A549 (cell line): ENCODE results near the gene MRPS22. TPM values are rescaled to one million over a fixed set of nuclear protein-coding genes. Genes with fewer than 3 reads are reported as not detected.

Experiments
- ATAC-seq, 2 experiments: fragments of 200-7000 bp in 1 of 2; fragments of >200 bp in 1 of 2; cut with Nextera tagmentation in 1 of 2; cut with Tn5 transposase in 1 of 2; 3 replicates each; pipeline versions ENCODE4 v1.8.0 to v1.9.1; 2018 to 2020; ENCODE audit warnings: mild to moderate bottlenecking in 1 of 2, moderate library complexity in 1 of 2
- CTCF ChIA-PET: fragments of 300-600 bp; sonication (Branson Sonifier 250); formaldehyde crosslinking; extraction: SDS; loops from one replicate; lab custom pipeline; 2021; ENCODE audit warnings: antibody characterized with exemption, inconsistent platforms; lab: Yijun Ruan, JAX
- POLR2A ChIA-PET: fragments of 350-600 bp; formaldehyde crosslinking; extraction: SDS; loops from one replicate; lab custom pipeline; 2021; ENCODE audit warnings: antibody characterized with exemption, inconsistent platforms; lab: Yijun Ruan, JAX
- DNase-seq, 2 experiments: peaks; one replicate each; pipeline versions ENCODE4 v3.0.0 to v3.0.0-alpha.2; 2011 to 2016; ENCODE audit warnings: low read depth in 1 of 2, low spot score in 1 of 2
- FAIRE-seq: peaks from 2 replicates; lab custom pipeline; 2011; peaks lifted over from hg19 to GRCh38; lab: Jason Lieb, UNC
- H3K27ac ChIP-seq, 2 experiments: fragments of >200 bp; sonication (Bioruptor Twin); formaldehyde crosslinking; 3 replicates each; pipeline ENCODE4 v1.5.1; 2016 to 2017
- H3K4me1 ChIP-seq: fragments of >200 bp; sonication (Bioruptor Twin); formaldehyde crosslinking; 3 replicates; pipeline ENCODE4 v1.6.1; 2016
- H3K4me2 ChIP-seq: fragments of >200 bp; sonication (Bioruptor Twin); formaldehyde crosslinking; 3 replicates; pipeline ENCODE4 v1.6.1; 2016
- H3K4me3 ChIP-seq: fragments of >200 bp; sonication (Bioruptor Twin); formaldehyde crosslinking; 3 replicates; pipeline ENCODE4 v1.5.1; 2016
- H3K9me3 ChIP-seq: fragments of >200 bp; sonication (Bioruptor Twin); formaldehyde crosslinking; 3 replicates; pipeline ENCODE4 v1.6.1; 2016
- CBX2 ChIP-seq: fragments of 200-600 bp; sonication (generic); IDR thresholded peaks from 2 replicates; pipeline ENCODE4 v1.6.1; 2016; ENCODE audit warnings: low read depth, mild to moderate bottlenecking, borderline replicate concordance
- CHD2 ChIP-seq: fragments of 150-350 bp; IDR thresholded peaks from 2 replicates; pipeline ENCODE4 v1.6.1; 2014; ENCODE audit warnings: low read length; ENCODE audit not compliant: partially characterized antibody
- EP300 ChIP-seq, 2 experiments: fragments of >200 bp; sonication (Bioruptor Twin); formaldehyde crosslinking; IDR thresholded peaks; 2 replicates in 1 of 2; 3 replicates in 1 of 2; pipeline ENCODE4 v1.6.1; 2016 to 2017
- ESRRA ChIP-seq: fragments of 150-350 bp; IDR thresholded peaks from 2 replicates; pipeline ENCODE4 v1.6.1; 2014; ENCODE audit warnings: mild to moderate bottlenecking, low read length, borderline replicate concordance
- FOSB ChIP-seq: fragments of 250-450 bp; sonication (Bioruptor Pico); IDR thresholded peaks from 2 replicates; pipeline ENCODE4 v1.5.0; 2020; ENCODE audit warnings: mild to moderate bottlenecking, moderate library complexity
- FOXS1 ChIP-seq: fragments of 250-450 bp; sonication (Bioruptor Pico); IDR thresholded peaks from 2 replicates; pipeline ENCODE4 v1.5.0; 2020; ENCODE audit warnings: mild to moderate bottlenecking, moderate library complexity
- GATA3 ChIP-seq: IDR thresholded peaks from 2 replicates; pipeline ENCODE4 v1.6.1; 2012; ENCODE audit warnings: borderline replicate concordance
- HDAC2 ChIP-seq: fragments of 200-600 bp; sonication (generic); IDR thresholded peaks from 2 replicates; pipeline ENCODE4 v1.6.1; 2016
- HOXA7 ChIP-seq: fragments of 250-450 bp; sonication (Bioruptor Pico); IDR thresholded peaks from 2 replicates; pipeline ENCODE4 v1.5.0; 2020; ENCODE audit warnings: mild to moderate bottlenecking, moderate library complexity
- HOXB5 ChIP-seq: fragments of 250-450 bp; sonication (Bioruptor Pico); IDR thresholded peaks from 2 replicates; pipeline ENCODE4 v1.5.0; 2020; ENCODE audit warnings: mild to moderate bottlenecking, moderate library complexity
- KDM1A ChIP-seq: fragments of 200-600 bp; sonication (generic); IDR thresholded peaks from 2 replicates; pipeline ENCODE4 v1.6.1; 2016; ENCODE audit warnings: low read depth, mild to moderate bottlenecking
- KDM5A ChIP-seq: fragments of 200-600 bp; sonication (generic); IDR thresholded peaks from 2 replicates; pipeline ENCODE4 v1.6.1; 2016; ENCODE audit warnings: antibody characterized with exemption, mild to moderate bottlenecking
- NR3C1 ChIP-seq: fragments of >200 bp; sonication (Bioruptor Twin); formaldehyde crosslinking; IDR thresholded peaks from 3 replicates; pipeline ENCODE4 v1.6.1; 2017
- PHF8 ChIP-seq: fragments of 200-600 bp; sonication (generic); IDR thresholded peaks from 2 replicates; pipeline ENCODE4 v1.6.1; 2016; ENCODE audit warnings: low read depth, mild to moderate bottlenecking, antibody characterized with exemption, moderate library complexity, borderline replicate concordance
- POLR2AphosphoS2 ChIP-seq: conservative IDR thresholded peaks from 2 replicates; pipeline ENCODE4 v1.6.1; 2012; ENCODE audit warnings: low read length, improper control_type of control experiment, inconsistent platforms
- SREBF2 ChIP-seq: fragments of 450-650 bp; IDR thresholded peaks from 2 replicates; pipeline ENCODE4 v1.6.1; 2014; ENCODE audit warnings: mild to moderate bottlenecking, moderate library complexity
- TP53 ChIP-seq: fragments of 250-450 bp; sonication (Bioruptor Pico); IDR thresholded peaks from 2 replicates; pipeline ENCODE4 v1.5.0; 2021; ENCODE audit warnings: mild to moderate bottlenecking, moderate library complexity
- ZC3H11A ChIP-seq: fragments of 450-650 bp; IDR thresholded peaks from 2 replicates; pipeline ENCODE4 v1.6.1; 2014; ENCODE audit warnings: antibody characterized with exemption, mild to moderate bottlenecking
- ZSCAN20 ChIP-seq: fragments of 250-450 bp; sonication (Bioruptor Pico); IDR thresholded peaks from 2 replicates; pipeline ENCODE4 v1.8.0; 2022; ENCODE audit warnings: mild to moderate bottlenecking, moderate library complexity
- WGBS: methylation state at CpG from one replicate; pipeline ENCODE4 v1.1.6; 2017; ENCODE audit errors: missing lambda C conversion rate; 5-methylcytosine and 5-hydroxymethylcytosine counted together
- polyA plus RNA-seq, 4 experiments: library from polyadenylated mRNA; depleted of rRNA in 3 of 4; stranded (reverse); fragments of >200 nt; fragmentation: RNase III in 1 of 4; extraction: RNeasy Plus Mini Kit Qiagen cat#74134 plus additional on column Dnase treatment in 1 of 4; gene quantifications; 2 replicates in 3 of 4; 3 replicates in 1 of 4; pipeline ENCODE4 v1.2.3, GENCODE V29; 2011 to 2017
- TF ChIP-seq, protein P1 (sequence below): fragments of 150-350 bp; IDR thresholded peaks from 2 replicates; pipeline ENCODE4 v1.6.1; 2014; ENCODE audit warnings: low read depth, mild to moderate bottlenecking, low read length
- TF ChIP-seq, protein P2 (sequence below): fragments of 200-600 bp; sonication (generic); IDR thresholded peaks from 2 replicates; pipeline ENCODE4 v1.6.1; 2016; ENCODE audit warnings: antibody characterized with exemption, mild to moderate bottlenecking, moderate library complexity
- TF ChIP-seq, protein P3 (sequence below): fragments of >200 bp; sonication (Bioruptor Twin); formaldehyde crosslinking; IDR thresholded peaks from 3 replicates; pipeline ENCODE4 v1.6.1; 2016
- TF ChIP-seq, protein P4 (sequence below): fragments of >200 bp; sonication (Bioruptor Twin); formaldehyde crosslinking; IDR thresholded peaks from 3 replicates; pipeline ENCODE4 v1.5.1; 2016

Gene MRPS22
- polyA plus RNA-seq, 2 of the 4 experiments (the other 2 are of a cell fraction), result 47.3 to 57.3 TPM

DNA sequence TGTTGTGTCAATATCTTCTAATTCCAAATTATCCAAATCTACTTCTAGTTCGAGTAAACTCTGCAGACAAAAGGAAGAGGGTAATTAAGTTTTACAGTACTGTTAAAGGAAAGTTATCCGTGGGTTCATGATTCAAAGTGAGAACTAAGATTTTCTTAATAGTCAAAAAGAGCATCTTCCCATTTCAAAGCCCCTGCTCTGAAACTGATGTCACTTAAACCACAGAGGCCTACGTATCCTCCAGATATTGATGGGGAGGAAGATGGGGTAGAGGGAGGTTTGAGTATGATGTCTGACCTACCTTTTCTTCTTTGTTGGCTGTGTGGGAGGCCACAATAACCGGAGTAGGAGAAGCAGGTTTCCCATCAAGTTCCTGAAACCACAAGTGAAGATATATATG lies 14.1 kb downstream of the MRPS22 start:
- ATAC-seq (no peak), FAIRE-seq (no peak), DNase-seq (no peak)
- Histone ChIP-seq H3K27ac (no peak overlapping the region), H3K4me1 (no peaks in the 10 kb centered on the region), H3K4me2 (no peak overlapping the region), H3K9me3 (no peaks in the 10 kb centered on the region), H3K4me3 (no peak overlapping the region)
- ChIA-PET POLR2A (no interaction called here), CTCF (no interaction called here)
- TF ChIP-seq NR3C1 (no peak), CHD2 (no peak), POLR2AphosphoS2 (no peak), ZSCAN20 (CRISPR knock-in tag) (no peak), CBX2 (no peak), HOXA7 (CRISPR knock-in tag) (no peak), FOXS1 (no peak), PHF8 (no peak), EP300 (IDR thresholded peaks at IDR 0.05) (no peak), HOXB5 (CRISPR knock-in tag) (no peak)
- TF ChIP-seq, protein P1, sequence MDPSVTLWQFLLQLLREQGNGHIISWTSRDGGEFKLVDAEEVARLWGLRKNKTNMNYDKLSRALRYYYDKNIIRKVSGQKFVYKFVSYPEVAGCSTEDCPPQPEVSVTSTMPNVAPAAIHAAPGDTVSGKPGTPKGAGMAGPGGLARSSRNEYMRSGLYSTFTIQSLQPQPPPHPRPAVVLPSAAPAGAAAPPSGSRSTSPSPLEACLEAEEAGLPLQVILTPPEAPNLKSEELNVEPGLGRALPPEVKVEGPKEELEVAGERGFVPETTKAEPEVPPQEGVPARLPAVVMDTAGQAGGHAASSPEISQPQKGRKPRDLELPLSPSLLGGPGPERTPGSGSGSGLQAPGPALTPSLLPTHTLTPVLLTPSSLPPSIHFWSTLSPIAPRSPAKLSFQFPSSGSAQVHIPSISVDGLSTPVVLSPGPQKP, result no peak
- 91% methylated on average over 4 of the region's 4 CpGs for WGBS

DNA sequence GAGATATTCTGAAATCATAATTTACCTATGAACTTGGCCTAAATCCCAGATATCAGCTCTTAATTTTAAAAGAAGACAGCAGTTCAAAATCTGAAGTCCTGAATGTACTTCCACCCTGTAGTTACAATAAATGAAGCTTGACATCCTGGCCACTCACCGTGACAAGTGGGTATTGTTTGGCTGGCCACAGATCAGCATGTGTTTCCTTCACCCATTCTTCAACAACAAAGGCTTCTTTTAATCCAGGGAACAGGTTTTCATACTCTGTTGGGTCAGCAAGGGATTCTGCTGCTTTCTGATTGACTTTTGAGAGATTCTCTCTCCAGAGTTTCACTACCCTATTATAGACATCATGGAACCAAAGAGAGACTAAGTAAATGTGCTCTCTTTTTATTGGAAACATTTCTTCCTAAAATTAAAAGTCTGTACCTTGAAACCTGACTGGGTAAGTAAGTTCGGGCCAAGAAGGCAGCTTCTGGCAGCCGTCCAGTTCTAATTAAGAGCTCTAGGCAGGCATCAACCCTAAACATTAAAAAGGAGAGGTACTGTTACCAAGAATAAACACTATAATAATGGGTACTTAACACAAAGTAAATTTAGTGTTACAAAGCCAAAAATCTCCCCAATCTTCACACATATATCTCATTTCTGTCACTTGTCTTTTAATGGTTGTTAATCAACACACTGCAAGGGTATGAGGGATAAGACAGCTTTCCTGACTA lies 15.2 kb downstream of the MRPS22 start:
- TF ChIP-seq SREBF2 (no peak), FOSB (CRISPR knock-in tag) (no peak), ZC3H11A (no peak), ZSCAN20 (CRISPR knock-in tag) (no peak), EP300 (IDR thresholded peaks at IDR 0.05) (no peak), KDM1A (no peak)
- TF ChIP-seq, protein P1, result no peak
- TF ChIP-seq, all 56 proteins: peak for 0
- H3K4me2 ChIP-seq, result no peak overlapping the region
- H3K9me3 ChIP-seq, result no peaks in the 10 kb centered on the region
- 91% methylated on average over 3 of the region's 3 CpGs for WGBS
- FAIRE-seq (no peak), ATAC-seq (no peak), DNase-seq (no peak)
- H3K4me1 ChIP-seq, result no peaks in the 10 kb centered on the region
- POLR2A ChIA-PET, result no interaction called here
- H3K27ac ChIP-seq, result no peak overlapping the region
- H3K4me3 ChIP-seq, result no peak overlapping the region
- CTCF ChIA-PET, result interaction anchor here (1.3 kb wide), 1 partner anchor 203 kb away, joined by 3 read pairs; no protein-coding TSS in a partner anchor

DNA sequence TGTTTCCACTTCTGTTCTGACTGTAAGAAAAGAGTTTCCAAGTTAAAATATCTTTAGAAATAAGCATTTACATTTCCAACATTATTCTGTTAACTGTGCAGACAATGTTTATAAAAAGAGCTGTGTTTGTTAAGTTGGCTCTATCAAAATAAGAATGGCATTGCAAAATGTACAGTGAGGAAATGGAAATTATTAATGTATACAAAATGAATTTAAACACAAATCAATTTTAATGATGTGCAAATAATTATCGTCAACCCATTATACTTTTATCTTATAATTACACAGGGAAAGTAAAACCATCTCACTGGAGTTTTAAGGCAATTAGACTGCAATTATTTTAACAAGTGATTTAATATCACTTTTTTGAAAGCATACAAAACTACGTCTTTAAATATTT lies 17.5 kb downstream of the MRPS22 start:
- POLR2A ChIA-PET, result interaction anchor here (2.3 kb wide), 1 partner anchor 28 kb away, joined by 7 read pairs; the partner anchor contains the start of gene COPB2
- H3K4me3 ChIP-seq, result no peak overlapping the region
- CTCF ChIA-PET, result interaction anchor here (0.6 kb wide), 1 partner anchor 417 kb away, joined by 3 read pairs; no protein-coding TSS in a partner anchor
- H3K9me3 ChIP-seq, result no peaks in the 10 kb centered on the region
- FAIRE-seq (no peak), DNase-seq (no peak), ATAC-seq (no peak)
- no peak overlapping the region for H3K4me2 ChIP-seq
- H3K27ac ChIP-seq, result no peak overlapping the region
- H3K4me1 ChIP-seq, result no peaks in the 10 kb centered on the region
- WGBS, result 88% methylated on average over 2 of the region's 2 CpGs
- TF ChIP-seq SREBF2 (no peak), ESRRA (no peak), GATA3 (no peak), HDAC2 (no peak), TP53 (CRISPR knock-in tag) (no peak), HOXA7 (CRISPR knock-in tag) (no peak), KDM5A (no peak)
- TF ChIP-seq, protein P2, sequence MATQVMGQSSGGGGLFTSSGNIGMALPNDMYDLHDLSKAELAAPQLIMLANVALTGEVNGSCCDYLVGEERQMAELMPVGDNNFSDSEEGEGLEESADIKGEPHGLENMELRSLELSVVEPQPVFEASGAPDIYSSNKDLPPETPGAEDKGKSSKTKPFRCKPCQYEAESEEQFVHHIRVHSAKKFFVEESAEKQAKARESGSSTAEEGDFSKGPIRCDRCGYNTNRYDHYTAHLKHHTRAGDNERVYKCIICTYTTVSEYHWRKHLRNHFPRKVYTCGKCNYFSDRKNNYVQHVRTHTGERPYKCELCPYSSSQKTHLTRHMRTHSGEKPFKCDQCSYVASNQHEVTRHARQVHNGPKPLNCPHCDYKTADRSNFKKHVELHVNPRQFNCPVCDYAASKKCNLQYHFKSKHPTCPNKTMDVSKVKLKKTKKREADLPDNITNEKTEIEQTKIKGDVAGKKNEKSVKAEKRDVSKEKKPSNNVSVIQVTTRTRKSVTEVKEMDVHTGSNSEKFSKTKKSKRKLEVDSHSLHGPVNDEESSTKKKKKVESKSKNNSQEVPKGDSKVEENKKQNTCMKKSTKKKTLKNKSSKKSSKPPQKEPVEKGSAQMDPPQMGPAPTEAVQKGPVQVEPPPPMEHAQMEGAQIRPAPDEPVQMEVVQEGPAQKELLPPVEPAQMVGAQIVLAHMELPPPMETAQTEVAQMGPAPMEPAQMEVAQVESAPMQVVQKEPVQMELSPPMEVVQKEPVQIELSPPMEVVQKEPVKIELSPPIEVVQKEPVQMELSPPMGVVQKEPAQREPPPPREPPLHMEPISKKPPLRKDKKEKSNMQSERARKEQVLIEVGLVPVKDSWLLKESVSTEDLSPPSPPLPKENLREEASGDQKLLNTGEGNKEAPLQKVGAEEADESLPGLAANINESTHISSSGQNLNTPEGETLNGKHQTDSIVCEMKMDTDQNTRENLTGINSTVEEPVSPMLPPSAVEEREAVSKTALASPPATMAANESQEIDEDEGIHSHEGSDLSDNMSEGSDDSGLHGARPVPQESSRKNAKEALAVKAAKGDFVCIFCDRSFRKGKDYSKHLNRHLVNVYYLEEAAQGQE, result no peak
- TF ChIP-seq, protein P3, sequence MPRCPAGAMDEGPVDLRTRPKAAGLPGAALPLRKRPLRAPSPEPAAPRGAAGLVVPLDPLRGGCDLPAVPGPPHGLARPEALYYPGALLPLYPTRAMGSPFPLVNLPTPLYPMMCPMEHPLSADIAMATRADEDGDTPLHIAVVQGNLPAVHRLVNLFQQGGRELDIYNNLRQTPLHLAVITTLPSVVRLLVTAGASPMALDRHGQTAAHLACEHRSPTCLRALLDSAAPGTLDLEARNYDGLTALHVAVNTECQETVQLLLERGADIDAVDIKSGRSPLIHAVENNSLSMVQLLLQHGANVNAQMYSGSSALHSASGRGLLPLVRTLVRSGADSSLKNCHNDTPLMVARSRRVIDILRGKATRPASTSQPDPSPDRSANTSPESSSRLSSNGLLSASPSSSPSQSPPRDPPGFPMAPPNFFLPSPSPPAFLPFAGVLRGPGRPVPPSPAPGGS, result no peak
- TF ChIP-seq, protein P4, sequence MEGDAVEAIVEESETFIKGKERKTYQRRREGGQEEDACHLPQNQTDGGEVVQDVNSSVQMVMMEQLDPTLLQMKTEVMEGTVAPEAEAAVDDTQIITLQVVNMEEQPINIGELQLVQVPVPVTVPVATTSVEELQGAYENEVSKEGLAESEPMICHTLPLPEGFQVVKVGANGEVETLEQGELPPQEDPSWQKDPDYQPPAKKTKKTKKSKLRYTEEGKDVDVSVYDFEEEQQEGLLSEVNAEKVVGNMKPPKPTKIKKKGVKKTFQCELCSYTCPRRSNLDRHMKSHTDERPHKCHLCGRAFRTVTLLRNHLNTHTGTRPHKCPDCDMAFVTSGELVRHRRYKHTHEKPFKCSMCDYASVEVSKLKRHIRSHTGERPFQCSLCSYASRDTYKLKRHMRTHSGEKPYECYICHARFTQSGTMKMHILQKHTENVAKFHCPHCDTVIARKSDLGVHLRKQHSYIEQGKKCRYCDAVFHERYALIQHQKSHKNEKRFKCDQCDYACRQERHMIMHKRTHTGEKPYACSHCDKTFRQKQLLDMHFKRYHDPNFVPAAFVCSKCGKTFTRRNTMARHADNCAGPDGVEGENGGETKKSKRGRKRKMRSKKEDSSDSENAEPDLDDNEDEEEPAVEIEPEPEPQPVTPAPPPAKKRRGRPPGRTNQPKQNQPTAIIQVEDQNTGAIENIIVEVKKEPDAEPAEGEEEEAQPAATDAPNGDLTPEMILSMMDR, result no peak
- TF ChIP-seq, protein P1, result no peak
